DMS79 (cell line): ENCODE results near the gene SIK3.

Source experiments
- DNase-seq: peaks from one replicate; lab custom pipeline; 2025; lab: John Stamatoyannopoulos, UW

The SIK3 gene

DNA sequence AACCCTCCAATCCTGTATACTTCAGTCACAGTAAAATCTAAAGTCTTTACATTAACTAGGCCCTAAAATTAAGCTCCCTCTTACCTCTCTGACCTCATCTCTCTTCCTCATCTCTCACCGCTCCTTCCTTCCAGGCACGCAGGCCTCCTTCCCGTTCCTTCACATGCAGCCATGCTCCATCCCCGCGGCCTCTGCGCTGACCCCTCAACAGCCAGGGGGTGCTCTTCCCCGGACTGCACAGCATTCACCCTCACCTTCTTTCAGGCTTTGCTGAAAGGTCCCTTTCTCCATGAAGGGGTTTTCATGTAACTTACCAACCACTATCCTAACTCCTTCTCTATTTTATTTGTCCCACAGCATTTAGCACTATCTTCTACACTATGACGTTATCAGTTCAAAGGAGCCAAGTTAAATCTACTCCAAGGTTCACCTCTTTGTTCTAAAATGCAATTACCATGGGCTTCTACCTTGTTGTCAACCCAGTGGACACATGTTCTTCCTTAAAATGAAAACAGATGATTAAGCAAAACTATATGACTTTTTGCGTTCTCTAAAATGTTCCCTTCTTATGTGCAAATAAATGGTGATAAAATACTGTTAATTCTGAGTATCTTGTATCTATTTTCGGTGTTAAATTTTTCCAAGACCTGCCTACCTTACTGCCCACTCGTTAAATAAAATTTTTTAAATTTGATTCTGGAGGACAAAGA is 203.0 kb downstream of the SIK3 start:
- no peak for DNase-seq

GRCh38 chr11:116893906-116894305 is 204.3 kb downstream of the SIK3 start:
- peak; percentile 36 for DNase-seq

DNA sequence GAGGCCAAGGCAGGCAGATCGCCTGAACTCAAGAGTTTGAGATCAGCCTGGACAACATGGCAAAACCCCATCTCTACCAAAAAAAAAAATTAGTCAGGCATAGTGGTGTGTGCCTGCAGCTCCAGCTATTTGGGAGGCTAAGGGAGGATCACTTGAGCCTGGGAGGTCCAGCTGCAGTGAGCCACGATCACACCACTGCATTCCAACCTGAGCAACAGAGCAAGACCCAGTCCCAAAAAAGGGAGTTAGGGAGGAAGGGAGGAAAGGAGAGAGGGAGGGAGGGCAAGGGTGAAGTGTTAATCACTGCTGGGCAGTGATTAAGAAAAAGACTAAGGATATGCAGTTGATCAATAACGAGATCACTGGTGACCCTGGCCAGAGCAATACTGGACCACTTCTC is 204.8 kb downstream of the SIK3 start:
- DNase-seq = no peak

DNA sequence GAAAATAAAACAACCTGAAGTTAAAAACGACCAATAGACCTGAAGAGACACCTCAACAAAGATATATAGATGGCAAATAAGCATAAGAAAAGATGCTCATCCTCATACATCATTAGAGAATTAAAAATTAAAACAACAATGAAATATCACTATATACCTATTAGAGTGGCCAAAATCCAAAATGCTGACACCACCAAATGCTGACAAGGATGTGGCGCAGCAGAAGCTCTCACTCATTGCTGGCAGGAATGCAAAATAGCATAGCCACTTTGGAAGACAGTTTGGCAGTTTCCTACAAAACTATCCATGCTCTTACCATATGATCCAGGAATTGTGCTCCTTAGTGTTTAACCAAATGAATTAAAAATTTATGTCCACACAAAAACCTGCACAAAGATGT is 205.9 kb downstream of the SIK3 start:
- DNase-seq = no peak

DNA sequence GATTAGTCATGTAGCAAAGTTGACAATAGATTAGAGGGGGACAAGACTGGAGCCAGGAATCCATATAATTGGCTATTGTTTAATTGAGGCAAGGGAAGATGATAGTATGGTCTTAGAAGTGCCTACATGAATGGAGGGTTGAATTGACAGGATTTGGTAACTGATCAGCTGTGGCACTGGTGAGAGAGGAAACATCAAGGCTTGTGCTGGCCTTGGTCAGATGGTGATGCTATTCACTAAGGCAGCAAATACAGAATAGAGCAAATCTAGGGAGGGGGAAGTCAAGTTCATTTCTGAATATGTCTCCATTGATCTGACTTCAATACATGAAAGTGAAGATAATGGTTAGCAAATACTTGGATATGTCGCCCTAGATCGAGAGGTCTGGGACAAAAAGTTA is 206.5 kb downstream of the SIK3 start:
- no peak for DNase-seq

- DNase-seq = no peak
Observed at GRCh38 chr11:116890607-116891006, 207.6 kb downstream of the SIK3 start.

DNA sequence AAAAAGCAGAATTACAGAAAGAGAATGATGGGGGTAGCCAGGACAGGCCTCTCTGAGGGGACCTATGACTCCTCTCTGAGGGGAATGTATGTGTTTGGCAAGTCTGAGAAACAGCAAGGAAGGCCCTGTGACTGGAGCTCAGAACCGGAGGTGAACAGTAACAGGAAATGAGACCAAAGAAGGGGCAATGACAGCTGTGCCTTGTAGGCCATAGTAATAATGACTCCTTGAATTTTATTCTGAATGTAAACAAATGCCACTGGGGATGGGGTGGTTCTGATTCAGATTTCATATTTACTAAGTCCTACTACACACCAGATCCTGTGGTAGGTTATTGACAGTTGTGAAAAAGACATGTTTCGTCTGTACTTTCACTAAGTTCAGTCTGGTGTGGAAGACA is 208.0 kb downstream of the SIK3 start:
- no peak for DNase-seq

- DNase-seq = no peak
Observed at GRCh38 chr11:116888884-116889549, 209.2 kb downstream of the SIK3 start.

- no peak for DNase-seq
Observed at GRCh38 chr11:116888024-116888423, 210.2 kb downstream of the SIK3 start.

GRCh38 chr11:116885951-116886655 is 212.1 kb downstream of the SIK3 start:
- DNase-seq = peak; percentile 4

DNA sequence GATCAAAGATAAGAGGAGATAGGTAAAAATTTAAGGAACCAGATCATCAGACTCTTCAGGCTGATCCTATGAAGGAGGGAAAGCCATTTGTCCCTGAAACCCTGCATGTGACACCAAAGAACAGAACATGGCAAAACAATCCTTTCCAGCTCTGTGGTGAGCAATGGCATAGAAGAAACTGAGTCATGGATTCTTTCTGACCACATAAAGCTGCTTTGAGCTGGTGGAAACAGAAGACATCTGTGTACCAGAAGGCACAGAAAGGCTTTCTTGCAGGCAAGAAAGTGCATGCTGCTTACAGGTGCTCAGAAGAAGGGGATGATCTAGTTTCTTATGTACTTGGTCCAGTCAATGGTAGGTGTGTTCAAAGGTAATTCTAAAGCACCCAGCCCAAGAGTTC is 215.8 kb downstream of the SIK3 start:
- DNase-seq = no peak

DNA sequence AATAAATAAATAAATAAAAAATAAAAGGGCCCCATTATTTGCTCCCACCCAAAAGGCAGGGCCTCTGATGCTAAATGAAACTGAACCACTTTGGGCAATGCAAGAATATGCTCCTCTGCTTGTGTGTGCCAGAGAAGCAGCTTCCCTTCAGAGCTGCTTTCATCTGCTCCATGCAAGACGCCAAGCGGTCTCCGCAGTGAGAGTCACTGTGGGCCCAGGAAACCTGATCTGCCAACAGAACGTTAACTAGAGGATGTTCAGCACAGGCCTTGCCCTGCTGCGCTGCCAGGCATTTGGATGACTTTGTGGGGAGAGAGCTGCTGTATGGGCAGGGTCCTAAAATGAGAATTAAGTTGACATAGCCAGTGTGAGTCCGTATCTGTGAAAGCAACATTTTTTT is 217.1 kb downstream of the SIK3 start:
- no peak for DNase-seq

GRCh38 chr11:116879800-116880625 is 218.2 kb downstream of the SIK3 start:
- peak; percentile 70 for DNase-seq

DNA sequence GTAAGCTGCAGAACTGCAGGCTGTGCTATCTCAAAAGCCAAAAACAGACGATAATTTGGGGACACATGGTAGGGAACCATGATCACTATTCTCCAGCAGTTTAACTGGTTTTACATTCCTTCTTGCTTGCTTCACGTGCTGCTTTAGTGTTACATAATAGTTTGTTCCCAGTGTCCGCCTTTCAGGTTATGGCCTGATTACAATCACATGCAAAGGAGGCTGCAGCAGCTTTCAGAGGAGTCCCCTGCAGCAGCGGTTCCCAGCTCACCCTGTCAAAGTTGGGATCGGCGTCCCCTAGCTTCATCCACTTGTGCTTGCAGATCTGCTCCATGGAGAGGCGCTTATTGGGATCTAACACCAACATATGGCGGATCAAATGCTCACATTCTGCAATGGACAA is 221.6 kb downstream of the SIK3 start:
- no peak for DNase-seq

DNA sequence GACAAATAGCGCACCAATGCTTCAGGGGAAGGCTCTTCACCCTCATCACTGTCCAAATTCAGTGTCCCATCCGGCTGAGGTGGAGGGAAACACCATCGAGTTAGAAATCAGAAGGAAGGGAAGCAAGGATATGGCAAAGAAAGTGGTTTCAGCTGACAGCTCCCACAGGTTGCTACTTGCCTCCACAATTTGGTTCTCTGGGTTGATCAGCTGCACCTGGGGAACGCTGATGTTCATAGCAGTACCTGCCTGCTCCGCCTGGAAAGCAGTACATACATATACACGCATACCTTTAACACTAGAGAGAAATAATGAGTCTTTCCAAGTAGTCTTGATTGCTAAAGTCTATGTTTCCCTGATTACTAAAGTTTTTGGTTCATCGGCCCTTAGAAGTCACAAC is 223.0 kb downstream of the SIK3 start:
- no peak for DNase-seq

DNA sequence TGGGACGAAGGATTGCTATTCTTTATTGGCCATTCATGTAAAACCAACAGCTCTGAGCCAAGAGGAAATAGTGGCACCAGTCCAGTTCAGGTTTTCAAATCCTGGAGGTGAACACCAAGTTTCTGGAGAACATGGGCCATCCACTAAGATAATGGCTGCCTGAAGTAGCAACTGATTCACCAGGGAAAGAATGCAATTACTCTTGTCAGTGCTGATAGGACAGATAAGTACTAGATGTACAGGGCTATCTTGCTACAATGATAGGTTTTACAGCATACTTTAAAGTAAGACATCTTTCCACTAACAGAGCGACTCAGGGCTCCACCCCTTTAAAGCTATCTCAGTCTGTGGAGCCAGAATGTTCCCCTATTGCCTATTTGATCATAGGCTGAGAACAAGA is 224.0 kb downstream of the SIK3 start:
- DNase-seq = no peak

GRCh38 chr11:116873381-116873780 is 224.8 kb downstream of the SIK3 start:
- no peak for DNase-seq

DNA sequence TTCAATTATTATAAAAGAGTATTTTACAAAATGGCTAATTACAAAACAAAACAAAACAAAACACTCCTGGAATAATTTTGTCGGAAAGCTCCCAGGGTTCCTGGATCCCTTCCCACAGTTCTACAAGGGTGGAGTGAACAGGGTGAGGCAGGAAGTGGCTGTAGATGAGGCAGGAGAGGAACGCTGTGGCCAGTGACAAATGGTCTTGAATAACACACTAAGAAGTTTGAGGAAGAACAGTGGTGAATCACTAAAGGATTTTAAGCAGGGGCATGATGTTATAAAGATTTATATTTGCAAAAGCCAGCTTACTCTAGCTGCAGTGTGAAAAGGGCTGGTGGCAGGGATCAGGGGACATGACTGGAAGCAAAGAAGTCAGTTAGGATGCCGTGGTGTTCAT is 227.0 kb downstream of the SIK3 start:
- DNase-seq = no peak

- DNase-seq = no peak
Observed at GRCh38 chr11:116870054-116870453, 228.2 kb downstream of the SIK3 start.

DNA sequence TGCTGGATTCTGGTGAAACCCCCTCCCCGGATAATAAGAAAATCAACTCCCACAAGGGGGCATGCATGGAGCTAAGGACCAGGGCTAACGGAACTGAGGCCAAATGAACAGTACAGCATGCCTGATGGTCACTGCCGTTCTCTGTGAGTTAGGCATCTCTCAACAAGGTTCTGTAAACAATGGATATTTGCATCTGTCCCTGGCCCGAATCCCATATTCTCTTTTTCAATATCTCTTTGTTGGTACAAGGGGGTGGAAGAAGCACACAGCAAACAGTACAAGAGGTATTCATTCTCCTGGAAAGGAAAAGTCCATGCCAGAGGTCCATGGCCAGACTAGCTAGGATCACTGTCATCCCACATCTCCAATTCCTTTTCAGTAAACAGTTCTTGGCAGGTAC is 228.6 kb downstream of the SIK3 start:
- no peak for DNase-seq

DNA sequence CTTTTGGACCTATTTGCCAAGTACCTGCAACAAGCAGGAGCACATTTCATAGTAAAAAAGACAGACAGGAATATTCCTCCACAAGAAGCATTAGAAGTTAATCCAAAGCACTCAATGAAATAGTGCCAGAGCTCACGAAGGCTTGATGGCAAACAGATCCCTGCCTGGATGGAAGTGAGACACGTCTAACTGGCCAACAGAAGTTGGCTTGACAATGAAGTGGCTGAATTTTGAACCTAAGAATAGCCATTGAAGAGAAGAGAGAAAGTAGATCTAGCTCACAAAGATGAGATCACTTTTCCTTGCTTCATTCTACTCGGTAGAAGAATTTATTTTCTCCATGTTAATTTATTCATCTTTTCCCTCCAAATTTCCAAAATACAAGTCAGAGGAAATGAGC is 230.2 kb downstream of the SIK3 start:
- no peak for DNase-seq

DNA sequence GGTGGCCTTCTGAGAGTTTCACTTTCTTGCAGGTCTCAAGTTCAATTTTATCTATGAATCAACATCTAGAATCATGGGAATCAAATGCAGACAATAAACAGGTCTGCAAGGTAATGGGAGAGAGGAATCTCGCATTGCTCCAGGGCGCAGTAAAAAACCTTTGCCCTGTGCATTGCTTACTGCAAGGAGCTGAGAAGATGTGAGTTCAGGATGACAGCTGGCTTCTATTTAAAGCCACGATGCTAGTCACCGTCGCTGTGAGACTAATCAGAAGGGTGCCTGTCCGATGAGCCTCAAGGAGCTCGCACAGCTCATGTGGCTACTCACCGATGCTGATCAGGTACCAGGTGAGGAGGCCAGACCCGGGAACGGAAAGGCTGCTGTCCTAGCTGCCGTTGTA is 230.6 kb downstream of the SIK3 start:
- DNase-seq = no peak
